HepG2 (cell line): ENCODE data around the gene NACC2. TPM values are rescaled to one million over a fixed set of nuclear protein-coding genes. Genes with fewer than 3 reads are reported as not detected.

Experiments
- AKAP8 ChIP-seq: sonication (generic); formaldehyde crosslinking; IDR thresholded peaks from 2 replicates; pipeline ENCODE4 v1.5.1; 2020; ENCODE audit warnings: mild to moderate bottlenecking, missing genetic modification reagents
- ASH2L ChIP-seq: fragments of 300-600, 200-600 bp; sonication (generic); IDR thresholded peaks from 2 replicates; pipeline ENCODE4 v1.7.0; 2017; ENCODE audit warnings: low read depth, mild to moderate bottlenecking, moderate library complexity, mixed read lengths, low read length; ENCODE audit not compliant: insufficient read length
- GFI1 ChIP-seq: sonication (generic); formaldehyde crosslinking; IDR thresholded peaks from 2 replicates; pipeline ENCODE4 v1.5.0; 2020; ENCODE audit warnings: missing genetic modification reagents, mild to moderate bottlenecking, borderline replicate concordance
- IKZF4 ChIP-seq: sonication (generic); formaldehyde crosslinking; IDR thresholded peaks from 2 replicates; pipeline ENCODE4 v1.5.1; 2020; ENCODE audit warnings: borderline replicate concordance, mild to moderate bottlenecking, low read depth, missing genetic modification reagents; ENCODE audit errors: not compliant biosample characterization
- MTA1 ChIP-seq: sonication (generic); formaldehyde crosslinking; IDR thresholded peaks from 2 replicates; pipeline ENCODE4 v1.4.0; 2020; ENCODE audit warnings: missing genetic modification reagents, mild to moderate bottlenecking, borderline replicate concordance
- NFKBIZ ChIP-seq: IDR thresholded peaks from 2 replicates; pipeline ENCODE4 v1.6.1; 2018; ENCODE audit warnings: missing genetic modification reagents, missing compliant biosample characterization
- REXO4 ChIP-seq: sonication (generic); formaldehyde crosslinking; IDR thresholded peaks from 2 replicates; pipeline ENCODE4 v1.8.0; 2022; ENCODE audit warnings: missing genetic modification reagents, mild to moderate bottlenecking, borderline replicate concordance
- SRSF1 ChIP-seq: fragments of 200-400 bp; formaldehyde crosslinking; optimal IDR thresholded peaks from 2 replicates; pipeline ENCODE3; 2017; ENCODE audit warnings: mild to moderate bottlenecking, low read depth, low read length, moderate library complexity
- SRSF9 ChIP-seq: fragments of 200-400 bp; formaldehyde crosslinking; IDR thresholded peaks from 2 replicates; pipeline ENCODE4 v1.6.1; 2018; ENCODE audit warnings: borderline replicate concordance, mild to moderate bottlenecking, low read depth, low read length; ENCODE audit not compliant: insufficient read depth, poor library complexity, severe bottlenecking
- STAG1 ChIP-seq: sonication (generic); formaldehyde crosslinking; IDR thresholded peaks from 2 replicates; pipeline ENCODE4 v1.4.0; 2020; ENCODE audit warnings: missing genetic modification reagents
- STAT5B ChIP-seq: sonication (generic); formaldehyde crosslinking; IDR thresholded peaks from 2 replicates; pipeline ENCODE4 v1.4.0; 2020; ENCODE audit warnings: missing genetic modification reagents
- TBL1XR1 ChIP-seq: fragments of 150-350 bp; IDR thresholded peaks from 2 replicates; pipeline ENCODE4 v1.6.1; 2014; ENCODE audit warnings: borderline replicate concordance, low read length; ENCODE audit not compliant: partially characterized antibody
- TCF12 ChIP-seq, 2 experiments: fragments of 450-650 bp in 1 of 2; sonication (generic) in 1 of 2; formaldehyde crosslinking in 1 of 2; IDR thresholded peaks; 2 replicates each; pipeline versions ENCODE4 v1.6.1 to v1.8.0; 2017 to 2022; ENCODE audit warnings: antibody characterized with exemption in 1 of 2, mild to moderate bottlenecking in 1 of 2, missing genetic modification reagents in 1 of 2, moderate library complexity in 1 of 2
- TP53 ChIP-seq: sonication (generic); formaldehyde crosslinking; conservative IDR thresholded peaks from 2 replicates; pipeline ENCODE4 v1.4.0; 2020; ENCODE audit warnings: missing genetic modification reagents
- ZNF124 ChIP-seq: sonication (generic); formaldehyde crosslinking; IDR thresholded peaks from 2 replicates; pipeline ENCODE4 v1.4.0; 2020; ENCODE audit warnings: missing genetic modification reagents
- ZNF570 ChIP-seq: sonication (generic); formaldehyde crosslinking; IDR thresholded peaks from 2 replicates; pipeline ENCODE4 v1.4.0; 2020; ENCODE audit warnings: mild to moderate bottlenecking, missing genetic modification reagents, borderline replicate concordance
- ZNF576 ChIP-seq: sonication (generic); formaldehyde crosslinking; IDR thresholded peaks from 2 replicates; pipeline ENCODE4 v1.4.0; 2020; ENCODE audit warnings: mild to moderate bottlenecking, missing genetic modification reagents
- ZNF75D ChIP-seq: sonication (generic); formaldehyde crosslinking; IDR thresholded peaks from 2 replicates; pipeline ENCODE4 v1.8.1; 2023; ENCODE audit warnings: missing genetic modification reagents, mild to moderate bottlenecking, borderline replicate concordance
- ZSCAN25 ChIP-seq: sonication (generic); formaldehyde crosslinking; IDR thresholded peaks from 2 replicates; pipeline ENCODE4 v1.8.0; 2022; ENCODE audit warnings: mild to moderate bottlenecking, missing genetic modification reagents
- polyA plus RNA-seq, 8 experiments: library from polyadenylated mRNA; depleted of rRNA in 3 of 8; stranded (reverse) in 7 of 8; unstranded in 1 of 8; fragments of >200 nt; fragmentation: Illumina TruSeq in 4 of 8; extraction: Trizol in 4 of 8; gene quantifications; 2 replicates each; pipeline versions ENCODE4 v1.2.1 to v1.2.3, GENCODE V29; 2011 to 2016; ENCODE audit warnings: low read depth in 4 of 8, missing spikeins in 1 of 8, mixed read lengths in 1 of 8; ENCODE audit not compliant: insufficient read depth in 1 of 8
- total RNA-seq, 5 experiments: library from RNA; depleted of rRNA; stranded (reverse); fragments of >200 nt; fragmentation: Illumina TruSeq; extraction: Trizol; gene quantifications; 2 replicates each; pipeline ENCODE4 v1.2.3, GENCODE V29; 2016; ENCODE audit warnings: low read depth in 1 of 5
- TF ChIP-seq, protein P1 (sequence below): sonication (generic); formaldehyde crosslinking; IDR thresholded peaks from 2 replicates; pipeline ENCODE4 v1.4.0; 2020; ENCODE audit warnings: missing genetic modification reagents
- TF ChIP-seq, protein P2 (sequence below): IDR thresholded peaks from 2 replicates; pipeline ENCODE4 v1.6.1; 2016; ENCODE audit warnings: low read depth
- TF ChIP-seq, protein P3 (sequence below): sonication (generic); formaldehyde crosslinking; IDR thresholded peaks from 2 replicates; pipeline ENCODE4 v1.5.1; 2020; ENCODE audit warnings: missing genetic modification reagents, mild to moderate bottlenecking, borderline replicate concordance
- TF ChIP-seq, protein P4 (sequence below): IDR thresholded peaks from 2 replicates; pipeline ENCODE4 v1.6.1; 2016; ENCODE audit warnings: missing genetic modification reagents, missing compliant biosample characterization

The NACC2 gene
- total and polyA plus RNA-seq, 2 of the 13 experiments (the other 11 are each of a cell fraction or from before 2014, with no cell fraction given), result 5.9 to 12.3 TPM

- TF ChIP-seq ZNF576 (CRISPR knock-in tag) (no peak), SRSF9 (no peak), IKZF4 (CRISPR knock-in tag) (no peak), NFKBIZ (CRISPR knock-in tag) (no peak), MTA1 (CRISPR knock-in tag) (no peak), ASH2L (peak; percentile 66), TP53 (CRISPR knock-in tag) (no peak), ZNF124 (CRISPR knock-in tag) (no peak), STAT5B (CRISPR knock-in tag) (no peak), ZNF75D (CRISPR knock-in tag) (no peak), SRSF1 (peak; percentile 75), ZNF570 (no peak), STAG1 (CRISPR knock-in tag) (peak; percentile 22), REXO4 (CRISPR knock-in tag) (no peak), AKAP8 (no peak), GFI1 (peak; percentile 94), TBL1XR1 (no peak), ZSCAN25 (peak; percentile 91), TCF12 (IDR thresholded peaks at IDR 0.05) (no peak), TCF12 (CRISPR knock-in tag; IDR thresholded peaks at IDR 0.05) (0 out of 2 replicates have a peak, but pooled peaks have one; percentile 30)
- TF ChIP-seq, protein P1, sequence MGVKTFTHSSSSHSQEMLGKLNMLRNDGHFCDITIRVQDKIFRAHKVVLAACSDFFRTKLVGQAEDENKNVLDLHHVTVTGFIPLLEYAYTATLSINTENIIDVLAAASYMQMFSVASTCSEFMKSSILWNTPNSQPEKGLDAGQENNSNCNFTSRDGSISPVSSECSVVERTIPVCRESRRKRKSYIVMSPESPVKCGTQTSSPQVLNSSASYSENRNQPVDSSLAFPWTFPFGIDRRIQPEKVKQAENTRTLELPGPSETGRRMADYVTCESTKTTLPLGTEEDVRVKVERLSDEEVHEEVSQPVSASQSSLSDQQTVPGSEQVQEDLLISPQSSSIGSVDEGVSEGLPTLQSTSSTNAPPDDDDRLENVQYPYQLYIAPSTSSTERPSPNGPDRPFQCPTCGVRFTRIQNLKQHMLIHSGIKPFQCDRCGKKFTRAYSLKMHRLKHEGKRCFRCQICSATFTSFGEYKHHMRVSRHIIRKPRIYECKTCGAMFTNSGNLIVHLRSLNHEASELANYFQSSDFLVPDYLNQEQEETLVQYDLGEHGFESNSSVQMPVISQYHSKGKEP (CRISPR knock-in tag), result no peak
- TF ChIP-seq, protein P2, sequence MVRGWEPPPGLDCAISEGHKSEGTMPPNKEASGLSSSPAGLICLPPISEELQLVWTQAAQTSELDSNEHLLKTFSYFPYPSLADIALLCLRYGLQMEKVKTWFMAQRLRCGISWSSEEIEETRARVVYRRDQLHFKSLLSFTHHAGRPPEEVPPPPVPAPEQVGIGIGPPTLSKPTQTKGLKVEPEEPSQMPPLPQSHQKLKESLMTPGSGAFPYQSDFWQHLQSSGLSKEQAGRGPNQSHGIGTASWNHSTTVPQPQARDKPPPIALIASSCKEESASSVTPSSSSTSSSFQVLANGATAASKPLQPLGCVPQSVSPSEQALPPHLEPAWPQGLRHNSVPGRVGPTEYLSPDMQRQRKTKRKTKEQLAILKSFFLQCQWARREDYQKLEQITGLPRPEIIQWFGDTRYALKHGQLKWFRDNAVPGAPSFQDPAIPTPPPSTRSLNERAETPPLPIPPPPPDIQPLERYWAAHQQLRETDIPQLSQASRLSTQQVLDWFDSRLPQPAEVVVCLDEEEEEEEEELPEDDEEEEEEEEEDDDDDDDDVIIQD (CRISPR knock-in tag), result peak; percentile 42; the same call in 1 of the 2 replicates
- TF ChIP-seq, protein P3, sequence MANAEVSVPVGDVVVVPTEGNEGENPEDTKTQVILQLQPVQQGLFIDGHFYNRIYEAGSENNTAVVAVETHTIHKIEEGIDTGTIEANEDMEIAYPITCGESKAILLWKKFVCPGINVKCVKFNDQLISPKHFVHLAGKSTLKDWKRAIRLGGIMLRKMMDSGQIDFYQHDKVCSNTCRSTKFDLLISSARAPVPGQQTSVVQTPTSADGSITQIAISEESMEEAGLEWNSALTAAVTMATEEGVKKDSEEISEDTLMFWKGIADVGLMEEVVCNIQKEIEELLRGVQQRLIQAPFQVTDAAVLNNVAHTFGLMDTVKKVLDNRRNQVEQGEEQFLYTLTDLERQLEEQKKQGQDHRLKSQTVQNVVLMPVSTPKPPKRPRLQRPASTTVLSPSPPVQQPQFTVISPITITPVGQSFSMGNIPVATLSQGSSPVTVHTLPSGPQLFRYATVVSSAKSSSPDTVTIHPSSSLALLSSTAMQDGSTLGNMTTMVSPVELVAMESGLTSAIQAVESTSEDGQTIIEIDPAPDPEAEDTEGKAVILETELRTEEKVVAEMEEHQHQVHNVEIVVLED (CRISPR knock-in tag), result no peak
- TF ChIP-seq, protein P4, sequence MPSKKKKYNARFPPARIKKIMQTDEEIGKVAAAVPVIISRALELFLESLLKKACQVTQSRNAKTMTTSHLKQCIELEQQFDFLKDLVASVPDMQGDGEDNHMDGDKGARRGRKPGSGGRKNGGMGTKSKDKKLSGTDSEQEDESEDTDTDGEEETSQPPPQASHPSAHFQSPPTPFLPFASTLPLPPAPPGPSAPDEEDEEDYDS (CRISPR knock-in tag), result peak; percentile 80; the same call in 1 of the 2 replicates
Measured at GRCh38 chr9:135992486-135993408, 102.3 kb downstream of the NACC2 start (continued).
